ENCODE measurements around the gene ETV6. TPM values are rescaled to one million over a fixed set of nuclear protein-coding genes. Genes with fewer than 3 reads are reported as not detected.

Gene ETV6
- total and polyA plus RNA-seq, 2 of the 8 experiments (the other 6 are each of a cell fraction or from before 2014, with no cell fraction given), result 5.5 to 23.9 TPM

GRCh38 chr12:11799502-11799873 lies 150.0 kb downstream of the ETV6 start:
- Histone ChIP-seq H4K91ac (replicated peaks; ENCODE audit: insufficient read length, low read length) (no peak overlapping the region), H2BK20ac (ENCODE audit: low read length) (no peak overlapping the region), H3K36me3 (ENCODE audit: control insufficient read depth in 2 of 4, insufficient read depth in 4 of 4, low read length in 3 of 4) (no peaks in the 10 kb centered on the region), H4K20me1 (replicated peaks in 1 of 2; ENCODE audit: control insufficient read depth in 1 of 2, insufficient read depth in 2 of 2, low read length in 2 of 2) (no peaks in the 10 kb centered on the region), H3K14ac (ENCODE audit: insufficient read length) (no peak overlapping the region), H4K8ac (ENCODE audit: extremely low read depth, insufficient read depth, low read length) (no peak overlapping the region), H3K79me1 (ENCODE audit: low read depth, low read length) (peaks cover 4% of the 10 kb centered on the region; the same call in 1 of the 2 replicates), H2BK12ac (ENCODE audit: low read depth, low read length) (no peak overlapping the region), H3K9me3 (ENCODE audit: insufficient read depth in 2 of 2, low read depth in 1 of 2, low read length in 1 of 2) (no peaks in the 10 kb centered on the region), H4K5ac (ENCODE audit: insufficient read length, low read depth, low read length) (no peak overlapping the region), H3K79me2 (ENCODE audit: control insufficient read depth in 1 of 2, insufficient read depth in 2 of 2, low read length in 2 of 2) (no peaks in the 10 kb centered on the region), H3K18ac (ENCODE audit: extremely low read depth, low read length) (no peak overlapping the region), H2BK15ac (ENCODE audit: low read length) (no peak overlapping the region), H2AFZ (ENCODE audit: low read length) (no peak overlapping the region), H3K27ac (ENCODE audit: low read depth, low read length) (no peak overlapping the region), H3K9ac (replicated peaks in 1 of 4; ENCODE audit: extremely low read depth in 1 of 4, low read depth in 3 of 4, low read length in 3 of 4) (no peak overlapping the region; a peak in 1 of 7 replicates), H3K4me2 (ENCODE audit: insufficient read depth in 1 of 2, low read depth in 2 of 2, low read length in 2 of 2) (no peak overlapping the region), H3K23me2 (ENCODE audit: low read depth, low read length) (no peaks in the 10 kb centered on the region), H3K4me1 (replicated peaks in 1 of 4; ENCODE audit: control insufficient read depth in 3 of 4, insufficient read depth in 4 of 4, low read length in 3 of 4) (peaks cover 0 to 8% (median 3%) of the 10 kb centered on the region in 4 experiments; a peak in 4 of 7 replicates), H3K4ac (replicated peaks; ENCODE audit: insufficient read length, low read depth, low read length) (no peak overlapping the region), H3K23ac (ENCODE audit: insufficient read length) (no peak overlapping the region), H2BK5ac (ENCODE audit: low read depth, low read length) (no peak overlapping the region), H3K56ac (replicated peaks; ENCODE audit: insufficient read length, low read depth, low read length) (no peak overlapping the region), H2BK120ac (replicated peaks; ENCODE audit: low read depth, low read length) (no peak overlapping the region), H3K4me3 (ENCODE audit: extremely low read depth in 1 of 4, insufficient read depth in 2 of 4, low read depth in 3 of 4, low read length in 4 of 4) (no peak overlapping the region), H2AK5ac (ENCODE audit: low read depth, low read length) (no peak overlapping the region), H3K27me3 (replicated peaks in 1 of 4; ENCODE audit: control insufficient read depth in 3 of 4, extremely low read depth in 1 of 4, insufficient read depth in 3 of 4, low read length in 3 of 4) (no peaks in the 10 kb centered on the region)
- WGBS, 2 experiments (ENCODE audit: extremely low coverage in 1 of 2, insufficient coverage in 1 of 2, insufficient read length in 1 of 2, insufficient replicate concordance in 2 of 2, low coverage in 1 of 2, low lambda C conversion rate in 2 of 2, missing lambda C conversion rate in 1 of 2), result 87% methylated on average over 8 of the region's 8 CpGs; no CpG with 5 or more reads in 1 of the 2 experiments
- ChIA-PET POLR2A (ENCODE audit: partially characterized antibody) (interaction anchor here (2.5 kb wide), 1 partner anchor 11 kb away, joined by 8 read pairs; no protein-coding TSS in a partner anchor), CTCF (ENCODE audit: partially characterized antibody) (no interaction called here)
- no peak for FAIRE-seq
- no peak for DNase-seq (ENCODE audit: low read depth in 1 of 2, low spot score in 2 of 2)
- TF ChIP-seq MAX (IDR thresholded peaks at IDR 0.05), result no peak
- TF ChIP-seq BCL11A (IDR thresholded peaks at IDR 0.05; ENCODE audit: low read depth in 2 of 2, low read length in 2 of 2), result no peak
- no peak for TF ChIP-seq HDAC6 (IDR thresholded peaks at IDR 0.05; ENCODE audit: low read depth, low read length)
- TF ChIP-seq ATF2 (IDR thresholded peaks at IDR 0.05; ENCODE audit: low read length), result no peak
- TF ChIP-seq EP300 (IDR thresholded peaks at IDR 0.05; ENCODE audit: borderline replicate concordance in 1 of 2, low read depth in 2 of 2, low read length in 2 of 2), result no peak
- TF ChIP-seq POLR2AphosphoS5 (IDR thresholded peaks at IDR 0.05; ENCODE audit: low read depth, low read length), result no peak
- no peak for TF ChIP-seq FOSL1 (IDR thresholded peaks at IDR 0.05; ENCODE audit: insufficient read depth, low read depth, low read length)
- no peak for TF ChIP-seq SRF (IDR thresholded peaks at IDR 0.05; ENCODE audit: low read depth, low read length)
- TF ChIP-seq ZNF274 (IDR thresholded peaks at IDR 0.05; ENCODE audit: borderline replicate concordance, extremely low read depth, low read length), result no peak
- no peak for TF ChIP-seq RNF2 (IDR thresholded peaks at IDR 0.05; ENCODE audit: borderline replicate concordance, low read depth, low read length, missing control alignments, poor library complexity, severe bottlenecking)
- no peak for TF ChIP-seq CBX5 (IDR thresholded peaks at IDR 0.05; ENCODE audit: low read depth, low read length)

Measured in H1 (cell line).